OCI-LY3 (cell line): ENCODE results near the gene PDE1A.

Experiments used
- EZH2phosphoT487 ChIP-seq: fragments of 200-600 bp; shearing (Covaris generic); IDR thresholded peaks from 2 replicates; pipeline ENCODE4 v1.6.1; 2018; ENCODE audit warnings: antibody characterized with exemption, mixed run types, low read depth
- TF ChIP-seq, protein P1 (sequence below): fragments of 200-600, 300-600 bp; sonication (generic); IDR thresholded peaks from 2 replicates; pipeline ENCODE4 v1.5.1; 2014; ENCODE audit warnings: antibody characterized with exemption, low read length, low read depth

DNA sequence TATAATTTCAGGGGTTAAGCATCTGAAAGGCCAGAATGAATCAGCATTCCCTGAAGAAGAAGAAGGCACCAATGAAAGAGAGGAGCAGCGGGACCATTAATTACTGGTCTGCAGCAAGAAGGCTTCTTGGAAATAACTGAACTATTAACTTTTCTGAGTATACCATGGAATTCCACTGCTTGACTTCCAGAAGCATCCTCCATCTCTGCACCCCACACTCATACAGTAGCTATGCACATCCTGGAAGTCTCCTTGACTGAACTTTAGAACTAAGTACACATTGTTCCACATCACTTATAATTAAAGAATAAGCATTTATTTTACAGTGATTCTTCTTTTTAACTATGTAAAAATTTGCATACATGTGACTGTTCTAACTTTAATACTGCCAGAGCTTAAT is 309.6 kb downstream of the PDE1A start:
- TF ChIP-seq, protein P1, sequence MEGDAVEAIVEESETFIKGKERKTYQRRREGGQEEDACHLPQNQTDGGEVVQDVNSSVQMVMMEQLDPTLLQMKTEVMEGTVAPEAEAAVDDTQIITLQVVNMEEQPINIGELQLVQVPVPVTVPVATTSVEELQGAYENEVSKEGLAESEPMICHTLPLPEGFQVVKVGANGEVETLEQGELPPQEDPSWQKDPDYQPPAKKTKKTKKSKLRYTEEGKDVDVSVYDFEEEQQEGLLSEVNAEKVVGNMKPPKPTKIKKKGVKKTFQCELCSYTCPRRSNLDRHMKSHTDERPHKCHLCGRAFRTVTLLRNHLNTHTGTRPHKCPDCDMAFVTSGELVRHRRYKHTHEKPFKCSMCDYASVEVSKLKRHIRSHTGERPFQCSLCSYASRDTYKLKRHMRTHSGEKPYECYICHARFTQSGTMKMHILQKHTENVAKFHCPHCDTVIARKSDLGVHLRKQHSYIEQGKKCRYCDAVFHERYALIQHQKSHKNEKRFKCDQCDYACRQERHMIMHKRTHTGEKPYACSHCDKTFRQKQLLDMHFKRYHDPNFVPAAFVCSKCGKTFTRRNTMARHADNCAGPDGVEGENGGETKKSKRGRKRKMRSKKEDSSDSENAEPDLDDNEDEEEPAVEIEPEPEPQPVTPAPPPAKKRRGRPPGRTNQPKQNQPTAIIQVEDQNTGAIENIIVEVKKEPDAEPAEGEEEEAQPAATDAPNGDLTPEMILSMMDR, result no peak
- TF ChIP-seq EZH2phosphoT487, result no peak
